Tibial nerve (tissue), 4 donors: ENCODE data around the gene MAP4K1.

Experiments used
- CTCF ChIP-seq, 5 experiments: fragments of 200-600 bp in 3 of 5; fragments of 450-650 bp in 2 of 5; sonication (generic) in 3 of 5; IDR thresholded peaks; one replicate each; pipeline ENCODE4 v1.5.1; 2016 to 2019; ENCODE audit warnings: antibody characterized with exemption in 5 of 5, mild to moderate bottlenecking in 3 of 5, moderate library complexity in 2 of 5
- EP300 ChIP-seq, 2 donors: sonication (generic); formaldehyde crosslinking; IDR thresholded peaks; one replicate each; pipeline ENCODE4 v1.6.1; 2017; ENCODE audit warnings: antibody characterized with exemption in 2 of 2, mild to moderate bottlenecking in 1 of 2
- POLR2A ChIP-seq, 2 donors: fragments of 450-650 bp; IDR thresholded peaks; one replicate each; pipeline ENCODE4 v1.6.1; 2017; ENCODE audit warnings: antibody characterized with exemption in 2 of 2, mild to moderate bottlenecking in 2 of 2, moderate library complexity in 2 of 2

- TF ChIP-seq CTCF (IDR thresholded peaks at IDR 0.05): peak; percentile 90 to 97 (median 93)
- TF ChIP-seq EP300 (IDR thresholded peaks at IDR 0.05): peak; percentile 36 to 46
- TF ChIP-seq POLR2A (IDR thresholded peaks at IDR 0.05): no peak
Measured at GRCh38 chr19:38634757-38635482, 17.2 kb upstream of the MAP4K1 start.
